ENCODE results near the gene ZNF574.
"Not testable (repeated sequence)": the region's sequence is repeated elsewhere in the genome, so short reads cannot be mapped to it uniquely, and the experiment has no call there.

The ZNF574 gene, protein sequence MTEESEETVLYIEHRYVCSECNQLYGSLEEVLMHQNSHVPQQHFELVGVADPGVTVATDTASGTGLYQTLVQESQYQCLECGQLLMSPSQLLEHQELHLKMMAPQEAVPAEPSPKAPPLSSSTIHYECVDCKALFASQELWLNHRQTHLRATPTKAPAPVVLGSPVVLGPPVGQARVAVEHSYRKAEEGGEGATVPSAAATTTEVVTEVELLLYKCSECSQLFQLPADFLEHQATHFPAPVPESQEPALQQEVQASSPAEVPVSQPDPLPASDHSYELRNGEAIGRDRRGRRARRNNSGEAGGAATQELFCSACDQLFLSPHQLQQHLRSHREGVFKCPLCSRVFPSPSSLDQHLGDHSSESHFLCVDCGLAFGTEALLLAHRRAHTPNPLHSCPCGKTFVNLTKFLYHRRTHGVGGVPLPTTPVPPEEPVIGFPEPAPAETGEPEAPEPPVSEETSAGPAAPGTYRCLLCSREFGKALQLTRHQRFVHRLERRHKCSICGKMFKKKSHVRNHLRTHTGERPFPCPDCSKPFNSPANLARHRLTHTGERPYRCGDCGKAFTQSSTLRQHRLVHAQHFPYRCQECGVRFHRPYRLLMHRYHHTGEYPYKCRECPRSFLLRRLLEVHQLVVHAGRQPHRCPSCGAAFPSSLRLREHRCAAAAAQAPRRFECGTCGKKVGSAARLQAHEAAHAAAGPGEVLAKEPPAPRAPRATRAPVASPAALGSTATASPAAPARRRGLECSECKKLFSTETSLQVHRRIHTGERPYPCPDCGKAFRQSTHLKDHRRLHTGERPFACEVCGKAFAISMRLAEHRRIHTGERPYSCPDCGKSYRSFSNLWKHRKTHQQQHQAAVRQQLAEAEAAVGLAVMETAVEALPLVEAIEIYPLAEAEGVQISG

DNA sequence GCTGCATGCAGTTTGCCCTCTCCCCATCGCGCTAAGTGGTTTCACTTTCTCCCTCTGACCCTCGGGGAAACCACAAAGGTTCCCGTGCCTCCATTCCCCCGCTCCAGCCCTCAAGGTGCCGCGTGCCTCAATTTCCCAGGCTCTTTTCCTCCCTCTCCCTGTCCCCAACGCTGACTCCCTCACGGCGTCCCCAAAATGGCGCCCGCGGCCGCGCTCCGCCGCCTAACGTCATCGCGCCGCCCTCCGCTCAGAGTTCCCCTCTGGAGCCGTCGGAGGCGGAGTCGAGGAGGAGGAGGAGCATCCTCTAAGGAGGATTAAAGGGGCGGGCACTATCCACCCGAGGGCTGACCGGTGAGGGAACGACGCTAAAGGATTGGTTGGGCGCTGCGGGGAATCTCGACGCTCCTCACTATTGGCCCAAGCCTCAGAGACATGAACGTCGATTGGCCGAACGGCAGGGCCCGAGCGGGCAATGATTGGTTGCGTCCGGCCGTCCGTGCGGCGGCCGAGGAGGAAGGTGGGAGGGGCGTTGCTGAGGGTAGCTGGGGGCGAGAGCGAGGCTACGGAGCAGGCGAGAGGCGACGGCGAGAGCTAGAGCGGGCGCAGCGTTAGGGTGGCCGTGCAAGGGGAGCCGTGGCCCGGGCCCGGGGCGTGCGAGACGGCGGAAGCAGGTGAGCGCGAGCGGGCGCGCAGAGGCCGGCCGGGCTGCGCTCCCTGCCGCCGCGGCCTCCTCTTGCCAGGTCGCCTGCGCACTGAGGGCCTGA is at the start of gene ZNF574:
ZNF574 (plus strand) TSS at position 551 of the 764 bp plus-strand sequence. CDS start 2,441 bp downstream, outside the sequence.
- H3K4me3 ChIP-seq (ENCODE audit: low read length), result peak within 1 kb of the TSS; percentile 94
- no peaks in the 10 kb centered on the region for H3K9me3 ChIP-seq (ENCODE audit: control insufficient read depth, low read depth, low read length)
- H3K27ac ChIP-seq (ENCODE audit: low read length), result peak within 1 kb of the TSS; percentile 99
- H3K9ac ChIP-seq (ENCODE audit: low read length), result peak within 1 kb of the TSS; percentile 98
- peaks cover 3% of the 10 kb centered on the region for H3K4me1 ChIP-seq (ENCODE audit: control insufficient read depth, low read depth, low read length)
- peaks cover 26% of the 10 kb centered on the region for H3K36me3 ChIP-seq (ENCODE audit: control insufficient read depth, low read depth, low read length)
- no peaks in the 10 kb centered on the region for H3K27me3 ChIP-seq (ENCODE audit: control insufficient read depth, insufficient read depth, low read length)

DNA sequence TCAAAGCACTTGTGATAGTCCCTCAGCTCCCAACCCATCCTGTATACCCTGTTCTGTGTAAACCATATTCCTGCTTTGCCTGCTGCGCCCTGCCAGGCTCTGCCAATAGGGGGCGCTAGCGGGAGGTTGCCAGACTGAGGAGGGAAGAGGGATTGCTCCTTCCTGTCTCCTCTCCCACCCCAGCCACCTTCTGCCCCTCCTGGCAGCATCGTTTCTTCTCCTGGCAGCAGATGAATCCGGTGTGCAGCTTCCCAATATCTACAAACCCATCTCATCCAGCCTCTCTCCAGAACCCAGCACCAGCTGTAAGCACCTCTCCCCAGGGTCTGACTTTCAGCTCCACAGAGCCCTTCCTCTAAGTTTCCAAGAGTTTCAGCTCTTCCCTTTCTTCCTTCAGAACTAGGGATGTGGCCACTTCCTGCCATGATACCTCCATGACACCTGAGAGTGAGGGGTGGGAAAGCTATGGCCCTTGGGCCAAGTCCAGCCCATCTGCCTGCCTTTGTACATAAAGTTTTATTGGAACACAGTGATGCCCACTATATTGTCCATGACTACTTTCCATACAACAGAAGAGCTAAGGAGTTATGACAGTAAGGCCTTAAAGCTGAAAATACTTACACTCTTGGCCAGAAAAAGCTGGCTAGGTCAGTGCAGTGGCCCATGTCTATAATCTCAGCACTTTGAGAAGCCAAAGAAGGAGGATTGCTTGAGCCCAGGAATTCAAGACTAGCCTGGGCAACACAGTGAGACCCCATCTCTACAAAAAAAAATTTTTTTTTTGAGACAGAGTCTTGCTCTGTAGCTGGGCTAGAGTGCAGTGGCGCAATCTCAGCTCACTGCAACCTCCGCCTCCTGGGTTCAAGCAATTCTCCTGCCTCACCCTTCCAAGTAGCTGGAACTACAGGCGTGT is 47.4 kb upstream of the ZNF574 start:
- H3K4me1 ChIP-seq (ENCODE audit: control insufficient read depth, low read depth, low read length), result peaks cover 20% of the 10 kb centered on the region
- no peaks in the 10 kb centered on the region for H3K9me3 ChIP-seq (ENCODE audit: control insufficient read depth, low read depth, low read length)
- peak overlapping the region; percentile 52 for H3K4me3 ChIP-seq (ENCODE audit: low read length)
- H3K36me3 ChIP-seq (ENCODE audit: control insufficient read depth, low read depth, low read length), result peaks cover 14% of the 10 kb centered on the region
- no peak overlapping the region for H3K9ac ChIP-seq (ENCODE audit: low read length)
- no peaks in the 10 kb centered on the region for H3K27me3 ChIP-seq (ENCODE audit: control insufficient read depth, insufficient read depth, low read length)
- H3K27ac ChIP-seq (ENCODE audit: low read length), result peak overlapping the region; percentile 13

DNA sequence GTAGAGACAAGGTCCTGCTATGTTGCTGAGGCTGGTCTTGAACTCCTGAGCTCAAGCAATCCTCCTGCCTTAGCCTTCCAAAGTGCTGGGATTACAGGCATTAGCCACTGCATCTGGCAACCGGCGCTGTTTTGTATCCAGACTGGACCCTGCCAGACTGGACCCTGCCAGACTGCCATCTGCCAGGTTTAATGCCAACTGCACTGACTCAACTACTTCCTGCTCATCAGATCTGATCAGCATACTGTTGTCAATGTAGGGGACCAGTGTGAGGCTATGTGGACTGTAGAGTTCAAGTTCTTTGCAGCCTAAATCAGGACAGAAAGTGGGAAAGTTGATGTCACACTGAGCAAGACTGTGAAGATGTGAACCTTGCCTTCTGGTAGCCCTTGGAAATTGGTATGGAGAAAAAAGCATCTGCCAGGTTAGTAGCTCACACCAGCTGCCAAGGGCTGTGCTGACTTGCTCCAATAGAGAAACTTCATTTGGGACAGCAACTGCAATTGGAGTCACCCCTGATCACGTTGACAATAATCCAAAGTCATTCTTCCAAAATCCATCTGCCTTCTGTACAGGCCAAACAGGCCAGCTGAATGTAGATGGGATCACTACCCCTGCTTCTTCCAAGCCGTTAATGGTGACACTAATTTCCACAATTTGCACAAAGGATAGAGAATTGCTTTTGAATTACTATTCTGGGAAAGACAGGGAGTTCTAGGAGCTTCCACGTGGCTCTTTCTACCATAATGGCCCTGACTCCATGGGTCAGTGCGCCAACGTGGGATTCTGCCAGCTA is 45.1 kb upstream of the ZNF574 start:
- Histone ChIP-seq H3K4me3 (ENCODE audit: low read length) (no peak overlapping the region), H3K4me1 (ENCODE audit: control insufficient read depth, low read depth, low read length) (peaks cover 25% of the 10 kb centered on the region), H3K36me3 (ENCODE audit: control insufficient read depth, low read depth, low read length) (peaks cover 14% of the 10 kb centered on the region), H3K9ac (ENCODE audit: low read length) (no peak overlapping the region), H3K9me3 (ENCODE audit: control insufficient read depth, low read depth, low read length) (no peaks in the 10 kb centered on the region), H3K27ac (ENCODE audit: low read length) (no peak overlapping the region), H3K27me3 (ENCODE audit: control insufficient read depth, insufficient read depth, low read length) (no peaks in the 10 kb centered on the region)

DNA sequence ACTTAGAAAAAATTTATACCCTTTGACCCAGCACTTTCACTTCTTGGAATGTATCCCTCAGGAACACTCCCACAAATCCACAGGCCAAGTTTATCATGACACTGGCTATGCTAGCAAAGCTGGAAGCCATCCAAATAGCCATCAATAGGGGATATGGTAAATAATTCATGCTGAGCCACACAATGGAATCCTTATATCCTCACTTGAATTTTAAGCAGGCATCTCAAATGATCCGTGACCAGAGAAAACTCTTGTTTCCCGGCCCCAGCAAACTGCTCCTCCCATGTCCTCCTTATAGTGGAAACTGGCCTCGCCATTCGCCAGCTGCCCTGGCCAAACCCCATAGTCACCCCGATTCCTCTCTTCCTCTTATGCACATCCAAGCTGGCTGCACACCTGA is 43.5 kb upstream of the ZNF574 start:
- Histone ChIP-seq H3K4me1 (ENCODE audit: control insufficient read depth, low read depth, low read length) (peaks cover 25% of the 10 kb centered on the region), H3K36me3 (ENCODE audit: control insufficient read depth, low read depth, low read length) (peaks cover 18% of the 10 kb centered on the region), H3K27me3 (ENCODE audit: control insufficient read depth, insufficient read depth, low read length) (no peaks in the 10 kb centered on the region), H3K9me3 (ENCODE audit: control insufficient read depth, low read depth, low read length) (no peaks in the 10 kb centered on the region), H3K9ac (ENCODE audit: low read length) (no peak overlapping the region), H3K27ac (ENCODE audit: low read length) (no peak overlapping the region), H3K4me3 (ENCODE audit: low read length) (peak overlapping the region; percentile 7)

DNA sequence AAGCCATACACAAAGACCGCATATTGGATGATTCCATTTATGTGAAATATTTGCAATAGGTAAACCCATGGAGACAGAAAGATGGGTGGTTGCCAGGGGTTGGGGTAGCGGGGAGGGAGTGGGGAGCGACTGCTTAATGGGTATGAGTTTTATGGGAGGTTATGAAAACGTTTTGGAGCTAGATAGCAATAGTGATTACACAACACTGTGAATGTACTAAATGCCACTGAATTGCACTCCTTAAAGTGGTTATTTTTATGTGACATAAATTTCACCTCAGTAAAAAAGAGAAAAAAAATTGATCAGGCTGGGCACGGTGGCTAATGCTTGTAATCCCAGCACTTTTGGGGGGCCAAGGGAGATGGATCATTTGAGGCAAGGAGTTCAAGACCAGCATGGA is 42.6 kb upstream of the ZNF574 start:
- Histone ChIP-seq H3K4me3 (ENCODE audit: low read length) (no peak overlapping the region), H3K9ac (ENCODE audit: low read length) (no peak overlapping the region), H3K27me3 (ENCODE audit: control insufficient read depth, insufficient read depth, low read length) (no peaks in the 10 kb centered on the region), H3K36me3 (ENCODE audit: control insufficient read depth, low read depth, low read length) (peaks cover 19% of the 10 kb centered on the region), H3K27ac (ENCODE audit: low read length) (no peak overlapping the region), H3K4me1 (ENCODE audit: control insufficient read depth, low read depth, low read length) (peaks cover 25% of the 10 kb centered on the region), H3K9me3 (ENCODE audit: control insufficient read depth, low read depth, low read length) (no peaks in the 10 kb centered on the region)

DNA sequence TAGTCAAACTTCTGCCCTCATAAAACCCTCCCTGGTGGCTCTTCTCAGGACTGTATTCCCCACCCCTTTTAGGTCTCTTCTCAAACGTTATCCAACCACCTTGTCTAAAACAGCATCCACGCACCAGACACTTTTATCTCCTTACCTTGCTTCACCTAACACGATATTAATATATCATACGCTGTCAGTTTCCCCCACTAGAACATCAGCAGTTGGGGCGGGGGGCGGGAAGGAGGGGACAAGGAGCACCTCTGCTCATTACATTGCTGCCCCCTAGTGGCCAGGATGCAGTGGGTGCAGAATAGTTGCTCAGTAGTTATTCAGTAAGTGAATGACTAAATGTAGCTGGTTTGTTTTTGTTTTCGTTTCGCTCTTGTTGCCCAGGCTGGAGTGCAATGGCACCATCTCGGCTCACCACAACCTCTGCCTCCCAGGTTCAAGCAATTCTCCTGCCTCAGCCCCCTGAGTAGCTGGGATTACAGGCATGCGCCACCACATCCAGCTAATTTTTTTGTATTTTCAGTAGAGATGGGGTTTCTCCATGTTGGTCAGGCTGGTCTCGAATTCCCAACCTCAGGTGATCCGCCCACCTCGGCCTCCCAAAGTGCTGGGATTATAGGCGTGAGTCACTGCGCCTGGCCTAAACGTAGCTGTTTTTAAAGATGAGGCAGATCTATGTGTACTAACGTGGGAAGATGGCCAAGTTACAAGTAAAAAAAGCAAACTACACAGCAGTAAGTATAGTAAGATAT is 41.1 kb upstream of the ZNF574 start:
- H3K4me1 ChIP-seq (ENCODE audit: control insufficient read depth, low read depth, low read length), result peaks cover 25% of the 10 kb centered on the region
- not testable (repeated sequence) for H3K4me3 ChIP-seq (ENCODE audit: low read length); H3K9me3 ChIP-seq (ENCODE audit: control insufficient read depth, low read depth, low read length); H3K27me3 ChIP-seq (ENCODE audit: control insufficient read depth, insufficient read depth, low read length)
- H3K9ac ChIP-seq (ENCODE audit: low read length), result peak overlapping the region; percentile 21
- H3K36me3 ChIP-seq (ENCODE audit: control insufficient read depth, low read depth, low read length), result peaks cover 27% of the 10 kb centered on the region
- H3K27ac ChIP-seq (ENCODE audit: low read length), result peak overlapping the region; percentile 30

DNA sequence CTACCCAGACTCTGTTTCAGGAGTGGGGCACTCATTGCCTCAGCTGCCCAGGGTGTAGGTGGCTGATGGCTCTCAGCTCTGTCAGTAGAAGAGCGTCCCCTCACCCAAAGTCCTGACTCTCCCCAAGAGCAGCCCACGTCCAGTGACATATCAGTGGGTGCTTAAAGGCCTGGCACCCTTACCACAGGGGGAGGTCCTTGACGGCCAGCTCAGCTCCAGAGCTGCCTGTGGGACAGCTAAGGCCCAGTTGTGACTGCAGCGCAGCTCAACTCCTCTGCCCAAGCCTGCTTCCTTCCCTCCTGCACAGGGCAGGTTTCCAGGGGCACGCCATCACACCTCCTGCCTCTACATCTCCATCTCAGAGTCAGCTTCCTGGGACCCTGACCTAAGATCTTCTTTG is 38.3 kb upstream of the ZNF574 start:
- Histone ChIP-seq H3K9ac (ENCODE audit: low read length) (no peak overlapping the region), H3K9me3 (ENCODE audit: control insufficient read depth, low read depth, low read length) (no peaks in the 10 kb centered on the region), H3K36me3 (ENCODE audit: control insufficient read depth, low read depth, low read length) (peaks cover 38% of the 10 kb centered on the region), H3K4me1 (ENCODE audit: control insufficient read depth, low read depth, low read length) (peaks cover 11% of the 10 kb centered on the region), H3K4me3 (ENCODE audit: low read length) (no peak overlapping the region), H3K27ac (ENCODE audit: low read length) (no peak overlapping the region), H3K27me3 (ENCODE audit: control insufficient read depth, insufficient read depth, low read length) (no peaks in the 10 kb centered on the region)

DNA sequence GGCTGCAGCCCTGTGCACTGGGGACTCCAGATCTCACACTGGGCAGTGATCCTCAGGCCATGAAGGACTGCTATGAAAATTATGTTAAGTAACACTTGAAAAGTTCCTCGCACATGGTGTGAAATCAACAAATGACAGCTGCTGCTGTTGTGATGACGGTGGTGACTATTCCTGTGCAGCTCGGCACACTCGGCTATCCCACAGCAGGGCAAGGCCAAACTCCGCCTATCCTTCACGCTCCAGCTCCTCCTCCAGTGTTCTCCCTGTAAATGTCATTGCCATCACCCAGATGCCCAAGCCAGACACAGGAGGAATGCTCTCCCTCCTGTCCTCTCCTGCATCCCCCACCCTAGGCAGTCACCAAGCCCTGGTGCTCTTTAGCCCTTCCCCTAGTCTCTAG is 37.3 kb upstream of the ZNF574 start:
- H3K4me3 ChIP-seq (ENCODE audit: low read length), result no peak overlapping the region
- peaks cover 43% of the 10 kb centered on the region for H3K36me3 ChIP-seq (ENCODE audit: control insufficient read depth, low read depth, low read length)
- H3K9ac ChIP-seq (ENCODE audit: low read length), result no peak overlapping the region
- H3K9me3 ChIP-seq (ENCODE audit: control insufficient read depth, low read depth, low read length), result no peaks in the 10 kb centered on the region
- H3K27ac ChIP-seq (ENCODE audit: low read length), result no peak overlapping the region
- H3K27me3 ChIP-seq (ENCODE audit: control insufficient read depth, insufficient read depth, low read length), result no peaks in the 10 kb centered on the region
- peaks cover 3% of the 10 kb centered on the region for H3K4me1 ChIP-seq (ENCODE audit: control insufficient read depth, low read depth, low read length)

DNA sequence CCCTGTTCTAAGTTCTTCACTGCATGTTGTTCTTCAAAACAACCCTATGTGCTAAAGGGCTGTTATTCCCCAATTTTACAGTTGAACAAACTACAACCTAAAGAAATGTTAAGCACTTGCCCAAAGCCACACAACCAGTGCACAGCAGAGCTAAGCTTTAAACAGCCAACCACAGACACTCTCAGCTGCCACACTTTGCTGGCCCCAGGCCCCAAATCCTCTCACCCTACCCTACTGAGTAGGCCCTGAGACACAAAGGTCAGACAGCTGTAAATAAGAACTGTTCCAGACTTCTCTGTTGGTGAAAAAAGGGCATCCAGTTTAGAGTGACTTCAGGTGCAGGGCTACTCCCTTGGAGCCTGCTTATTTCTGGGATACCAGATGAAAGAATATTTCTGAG is 35.9 kb upstream of the ZNF574 start:
- Histone ChIP-seq H3K27ac (ENCODE audit: low read length) (no peak overlapping the region), H3K9ac (ENCODE audit: low read length) (no peak overlapping the region), H3K9me3 (ENCODE audit: control insufficient read depth, low read depth, low read length) (no peaks in the 10 kb centered on the region), H3K4me3 (ENCODE audit: low read length) (no peak overlapping the region), H3K36me3 (ENCODE audit: control insufficient read depth, low read depth, low read length) (peaks cover 55% of the 10 kb centered on the region), H3K27me3 (ENCODE audit: control insufficient read depth, insufficient read depth, low read length) (no peaks in the 10 kb centered on the region), H3K4me1 (ENCODE audit: control insufficient read depth, low read depth, low read length) (no peaks in the 10 kb centered on the region)

Data from iPS-18a (cell line).